K562 (cell line): ENCODE results near the gene SOSTDC1. TPM values are rescaled to one million over a fixed set of nuclear protein-coding genes. Genes with fewer than 3 reads are reported as not detected.

Experiments
- EGR1 ChIP-seq: fragments of 450-650 bp; conservative IDR thresholded peaks from 2 replicates; pipeline ENCODE4 v1.6.1; 2017; ENCODE audit warnings: mild to moderate bottlenecking
- IRF1 ChIP-seq: sonication (generic); formaldehyde crosslinking; IDR thresholded peaks from 2 replicates; pipeline ENCODE4 v1.8.0; 2022; ENCODE audit warnings: missing genetic modification reagents, mild to moderate bottlenecking, borderline replicate concordance
- KDM1A ChIP-seq, 2 experiments: fragments of 450-650 bp; IDR thresholded peaks; 2 replicates each; pipeline ENCODE4 v1.6.1; 2016; ENCODE audit warnings: mild to moderate bottlenecking in 2 of 2
- POLR3G ChIP-seq: IDR thresholded peaks from 2 replicates; pipeline ENCODE4 v1.6.1; 2011; ENCODE audit not compliant: insufficient read length, insufficient replicate concordance; ENCODE audit errors: extremely low read depth
- RREB1 ChIP-seq: fragments of 250-450 bp; sonication (Bioruptor Pico); IDR thresholded peaks from 2 replicates; pipeline ENCODE4 v1.4.0; 2020
- ZNF407 ChIP-seq: fragments of 450-650 bp; IDR thresholded peaks from 2 replicates; pipeline ENCODE4 v1.6.1; 2016; ENCODE audit warnings: low read depth
- ZNF740 ChIP-seq, 3 experiments: fragments of 200-800 bp in 1 of 3; sonication (Bioruptor generic) in 1 of 3; sonication (generic) in 1 of 3; formaldehyde crosslinking in 1 of 3; IDR thresholded peaks; 2 replicates each; pipeline versions ENCODE4 v1.6.1 to v1.8.0; 2016 to 2022; ENCODE audit warnings: mild to moderate bottlenecking in 2 of 3, missing compliant biosample characterization in 2 of 3, missing genetic modification characterization in 2 of 3, missing genetic modification reagents in 1 of 3
- polyA plus RNA-seq, 8 experiments: library from polyadenylated mRNA; depleted of rRNA in 4 of 8; stranded (reverse) in 5 of 8; unstranded in 3 of 8; fragments of >200 nt; fragmentation: Nextera tagmentation in 2 of 8; fragmentation: Illumina TruSeq in 1 of 8; extraction: Ambion mirVana in 2 of 8; extraction: Trizol in 1 of 8; gene quantifications; 2 replicates each; pipeline versions ENCODE4 v1.2.1 to v1.2.3, GENCODE V29; 2011 to 2014; ENCODE audit warnings: inconsistent platforms in 1 of 8, missing spikeins in 1 of 8
- total RNA-seq, 7 experiments: library from RNA; depleted of rRNA in 6 of 7; stranded (reverse); fragments of >200 nt in 6 of 7; fragmentation: Illumina TruSeq in 2 of 7; extraction: Trizol in 2 of 7; gene quantifications; 2 replicates each; pipeline versions ENCODE4 v1.2.1 to v1.2.3, GENCODE V29; 2011 to 2021; ENCODE audit warnings: low replicate concordance in 1 of 7

SOSTDC1 gene
- total and polyA plus RNA-seq, 9 of the 15 experiments (the other 6 are each of a cell fraction or from before 2014, with no cell fraction given): 8.3 to 48.6 (median 15.9) TPM

- TF ChIP-seq RREB1 (CRISPR knock-in tag) (no peak), IRF1 (CRISPR knock-in tag) (no peak), ZNF740 (CRISPR knock-in tag; IDR thresholded peaks at IDR 0.05) (no peak), ZNF740 (tag; IDR thresholded peaks at IDR 0.05) (no peak), KDM1A (IDR thresholded peaks at IDR 0.05) (peak; percentile 62 to 74), EGR1 (no peak), ZNF407 (no peak), POLR3G (no peak)
These were observed 49.0 kb downstream of the SOSTDC1 start (continued) for GRCh38 chr7:16416289-16417282.
